PFSK-1 (cell line): Measurements from ENCODE around the gene ZNF584.

ENCODE experiments used
- FOXP2 ChIP-seq: optimal IDR thresholded peaks from 2 replicates; pipeline ENCODE3; 2011; ENCODE audit warnings: borderline replicate concordance, control low read depth, inconsistent platforms; ENCODE audit not compliant: insufficient read depth; ENCODE audit errors: extremely low read length, extremely low read depth
- POLR2AphosphoS5 ChIP-seq: IDR thresholded peaks from 2 replicates; pipeline ENCODE4 v1.6.1; 2012; ENCODE audit warnings: low read depth, mild to moderate bottlenecking, control low read depth, low read length, moderate library complexity
- REST ChIP-seq, 2 experiments: IDR thresholded peaks; 2 replicates each; pipeline versions ENCODE4 v1.6.1 to v1.8.0; 2011 to 2012; ENCODE audit warnings: low read depth in 2 of 2, low read length in 2 of 2, control low read depth in 1 of 2, inconsistent platforms in 1 of 2, mild to moderate bottlenecking in 1 of 2, moderate library complexity in 1 of 2; ENCODE audit not compliant: insufficient read depth in 1 of 2
- SIN3A ChIP-seq: IDR thresholded peaks from 2 replicates; pipeline ENCODE4 v1.6.1; 2012; ENCODE audit warnings: mild to moderate bottlenecking, low read length, moderate library complexity, borderline replicate concordance; ENCODE audit not compliant: insufficient read depth
- TAF1 ChIP-seq: IDR thresholded peaks from 2 replicates; pipeline ENCODE4 v1.6.1; 2012; ENCODE audit warnings: low read length, control low read depth, borderline replicate concordance; ENCODE audit not compliant: insufficient read depth

ZNF584 gene

GRCh38 chr19:58367698-58368454, 40.6 kb upstream of the ZNF584 start:
- TF ChIP-seq SIN3A = no peak
- TF ChIP-seq TAF1 = no peak
- no peak for TF ChIP-seq FOXP2
- no peak for TF ChIP-seq REST (IDR thresholded peaks at IDR 0.05; ENCODE audit: insufficient read depth in 1 of 2, low read depth in 2 of 2, low read length in 2 of 2)
- TF ChIP-seq POLR2AphosphoS5 = no peak

- TF ChIP-seq REST (IDR thresholded peaks at IDR 0.05; ENCODE audit: insufficient read depth in 1 of 2, low read depth in 2 of 2, low read length in 2 of 2) = no peak
- TF ChIP-seq POLR2AphosphoS5 = no peak
- no peak for TF ChIP-seq FOXP2
- TF ChIP-seq TAF1 = no peak
- no peak for TF ChIP-seq SIN3A
Observed at GRCh38 chr19:58368561-58369360, 39.7 kb upstream of the ZNF584 start.

GRCh38 chr19:58372311-58373133, 35.9 kb upstream of the ZNF584 start:
- no peak for TF ChIP-seq TAF1
- no peak for TF ChIP-seq REST (IDR thresholded peaks at IDR 0.05; ENCODE audit: insufficient read depth in 1 of 2, low read depth in 2 of 2, low read length in 2 of 2)
- TF ChIP-seq SIN3A = no peak
- TF ChIP-seq FOXP2 = no peak
- TF ChIP-seq POLR2AphosphoS5 = no peak

GRCh38 chr19:58374200-58374599, 34.2 kb upstream of the ZNF584 start:
- TF ChIP-seq TAF1 = no peak
- no peak for TF ChIP-seq POLR2AphosphoS5
- TF ChIP-seq SIN3A = no peak
- TF ChIP-seq REST (IDR thresholded peaks at IDR 0.05; ENCODE audit: insufficient read depth in 1 of 2, low read depth in 2 of 2, low read length in 2 of 2) = no peak
- no peak for TF ChIP-seq FOXP2
